GM12873 (cell line): ENCODE results near the gene MYO1D.

Experiments
- TF ChIP-seq, protein P1 (sequence below): IDR thresholded peaks from 2 replicates; pipeline ENCODE4 v1.5.1; 2012; ENCODE audit warnings: low read depth, mild to moderate bottlenecking, moderate library complexity, low read length, control low read depth; ENCODE audit not compliant: insufficient read depth; ENCODE audit errors: missing control alignments

MYO1D gene

DNA sequence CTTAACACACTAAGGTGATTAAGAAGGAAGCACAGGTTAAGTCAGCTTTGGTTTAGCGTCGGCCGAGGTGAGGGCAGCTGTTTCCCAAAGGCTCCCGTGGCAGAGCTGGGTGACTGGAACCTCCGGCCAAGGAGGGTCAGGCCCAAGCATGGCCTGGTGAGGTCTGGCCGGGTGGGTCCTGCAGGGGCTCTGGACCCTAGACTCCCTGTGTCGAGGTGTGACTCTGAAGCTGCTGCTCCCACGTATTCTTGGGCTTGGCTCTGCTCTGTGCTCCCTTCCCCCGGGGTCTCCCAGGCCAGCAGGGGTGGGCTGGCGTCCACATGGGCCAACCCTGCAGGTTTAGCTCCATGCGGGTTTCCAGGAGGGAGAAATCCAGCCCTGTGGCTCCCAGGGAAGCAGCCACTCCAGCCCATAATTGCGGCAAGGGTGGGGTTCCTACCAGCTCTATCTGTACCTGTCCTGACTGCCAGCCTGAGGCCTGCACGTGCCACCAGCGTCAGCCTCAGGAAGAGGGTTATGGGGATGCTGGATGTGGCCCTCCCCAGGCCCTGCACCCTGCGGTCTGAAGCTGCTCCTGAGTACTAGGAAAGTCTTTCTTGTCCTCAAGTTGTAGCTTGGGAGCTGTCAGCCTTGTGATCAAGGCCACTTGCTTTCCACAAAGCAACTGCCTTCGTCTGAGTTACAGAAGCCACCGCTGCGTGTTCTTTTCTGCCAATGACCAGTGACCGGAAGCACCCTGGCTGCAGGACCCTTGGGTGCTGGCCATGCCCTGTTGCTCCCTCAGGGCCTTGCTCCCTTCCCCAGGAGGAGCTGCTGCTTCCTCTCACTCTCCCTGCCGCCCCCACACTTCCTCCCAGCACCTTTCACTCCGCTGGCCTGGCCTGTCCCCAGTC is 385.3 kb downstream of the MYO1D start:
- TF ChIP-seq, protein P1, sequence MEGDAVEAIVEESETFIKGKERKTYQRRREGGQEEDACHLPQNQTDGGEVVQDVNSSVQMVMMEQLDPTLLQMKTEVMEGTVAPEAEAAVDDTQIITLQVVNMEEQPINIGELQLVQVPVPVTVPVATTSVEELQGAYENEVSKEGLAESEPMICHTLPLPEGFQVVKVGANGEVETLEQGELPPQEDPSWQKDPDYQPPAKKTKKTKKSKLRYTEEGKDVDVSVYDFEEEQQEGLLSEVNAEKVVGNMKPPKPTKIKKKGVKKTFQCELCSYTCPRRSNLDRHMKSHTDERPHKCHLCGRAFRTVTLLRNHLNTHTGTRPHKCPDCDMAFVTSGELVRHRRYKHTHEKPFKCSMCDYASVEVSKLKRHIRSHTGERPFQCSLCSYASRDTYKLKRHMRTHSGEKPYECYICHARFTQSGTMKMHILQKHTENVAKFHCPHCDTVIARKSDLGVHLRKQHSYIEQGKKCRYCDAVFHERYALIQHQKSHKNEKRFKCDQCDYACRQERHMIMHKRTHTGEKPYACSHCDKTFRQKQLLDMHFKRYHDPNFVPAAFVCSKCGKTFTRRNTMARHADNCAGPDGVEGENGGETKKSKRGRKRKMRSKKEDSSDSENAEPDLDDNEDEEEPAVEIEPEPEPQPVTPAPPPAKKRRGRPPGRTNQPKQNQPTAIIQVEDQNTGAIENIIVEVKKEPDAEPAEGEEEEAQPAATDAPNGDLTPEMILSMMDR: no peak

DNA sequence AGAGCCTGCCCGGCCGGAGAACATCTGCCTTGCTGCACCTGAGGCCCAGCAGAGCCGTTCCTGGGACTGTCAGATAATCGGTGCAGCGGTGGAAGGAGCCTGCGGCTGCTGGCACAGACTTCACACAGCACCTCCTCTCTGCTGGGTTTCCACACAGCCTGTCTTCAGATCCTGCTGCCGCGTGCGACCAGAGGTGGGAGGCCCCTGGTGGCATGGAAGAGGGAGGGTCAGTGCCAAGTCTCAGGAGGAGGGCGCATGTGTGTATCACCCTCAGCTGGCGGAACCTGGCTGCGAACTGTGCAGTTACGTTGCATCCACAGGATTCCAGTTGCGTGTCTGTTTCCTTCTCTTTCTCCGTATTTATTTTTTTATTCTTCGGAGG is 386.8 kb downstream of the MYO1D start:
- TF ChIP-seq, protein P1: no peak

DNA sequence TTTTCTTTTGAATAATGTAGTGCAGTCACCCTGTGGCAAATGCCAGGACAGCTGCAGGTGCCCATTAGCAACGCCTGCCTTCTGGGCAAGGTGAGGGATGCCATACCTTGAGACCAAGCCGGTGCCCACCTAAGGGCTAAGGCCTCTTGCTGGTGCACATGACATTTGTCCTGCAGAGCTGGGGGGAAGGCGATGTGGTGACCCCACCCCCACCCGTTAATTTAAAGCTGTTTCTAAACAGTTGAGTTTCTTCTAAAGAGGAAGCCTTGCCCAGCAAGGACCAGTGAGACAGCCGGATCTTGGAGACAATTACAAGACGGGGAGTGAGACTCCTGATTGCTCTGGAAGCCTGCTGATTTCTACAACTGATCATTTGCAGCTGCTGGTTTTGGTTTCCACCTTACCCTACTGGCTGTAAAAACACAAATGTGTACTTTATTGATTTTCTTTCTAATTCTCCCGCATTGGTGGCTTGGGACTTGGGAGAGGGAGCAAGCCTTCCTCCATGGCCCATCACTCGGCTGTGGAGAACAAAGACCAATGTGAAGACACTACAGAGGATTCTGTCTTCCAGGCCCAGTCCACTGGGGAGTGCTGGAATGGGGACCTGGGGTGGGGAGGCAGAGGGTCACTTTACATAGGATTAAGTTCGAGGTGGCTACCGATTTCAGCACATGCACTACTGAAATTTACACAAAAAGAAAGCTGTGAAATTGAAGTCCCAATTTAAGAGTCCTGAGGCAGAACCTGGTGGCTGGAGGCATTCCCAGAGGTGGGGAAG is 387.4 kb downstream of the MYO1D start:
- TF ChIP-seq, protein P1: no peak

DNA sequence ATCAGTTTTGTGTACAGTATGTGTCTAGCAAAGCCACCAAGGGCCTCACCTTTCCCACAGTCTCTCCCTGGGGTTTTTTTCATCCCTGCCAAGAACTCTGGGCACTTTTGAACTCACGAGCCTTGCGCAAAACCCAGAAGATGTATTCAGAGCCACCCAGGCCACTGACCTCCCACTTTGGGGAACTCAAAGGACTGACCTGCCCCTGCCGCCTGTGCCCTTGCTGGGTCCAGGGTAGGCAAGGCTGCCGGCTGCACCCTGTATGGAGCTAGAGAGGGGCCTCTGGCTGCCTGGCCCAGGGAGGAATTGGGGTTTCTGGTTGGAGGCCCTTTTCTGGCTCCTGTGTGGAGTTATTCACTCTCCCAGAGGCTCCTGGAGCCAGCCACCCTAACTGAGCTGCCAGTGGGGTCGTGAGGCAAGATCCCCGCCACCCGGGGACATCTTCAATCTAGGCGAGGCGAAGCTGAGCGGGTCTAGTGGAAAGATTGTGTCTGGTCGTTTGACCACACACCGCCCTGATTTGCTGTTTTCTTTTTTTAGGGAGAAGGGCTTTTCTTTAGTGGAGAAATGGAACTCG is 388.2 kb downstream of the MYO1D start:
- TF ChIP-seq, protein P1: no peak

DNA sequence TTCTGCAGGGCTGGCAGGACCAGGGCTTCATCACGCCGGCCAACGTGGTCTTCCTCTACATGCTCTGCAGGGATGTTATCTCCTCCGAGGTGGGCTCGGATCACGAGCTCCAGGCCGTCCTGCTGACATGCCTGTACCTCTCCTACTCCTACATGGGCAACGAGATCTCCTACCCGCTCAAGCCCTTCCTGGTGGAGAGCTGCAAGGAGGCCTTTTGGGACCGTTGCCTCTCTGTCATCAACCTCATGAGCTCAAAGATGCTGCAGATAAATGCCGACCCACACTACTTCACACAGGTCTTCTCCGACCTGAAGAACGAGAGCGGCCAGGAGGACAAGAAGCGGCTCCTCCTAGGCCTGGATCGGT is 388.8 kb downstream of the MYO1D start:
- TF ChIP-seq, protein P1: no peak

DNA sequence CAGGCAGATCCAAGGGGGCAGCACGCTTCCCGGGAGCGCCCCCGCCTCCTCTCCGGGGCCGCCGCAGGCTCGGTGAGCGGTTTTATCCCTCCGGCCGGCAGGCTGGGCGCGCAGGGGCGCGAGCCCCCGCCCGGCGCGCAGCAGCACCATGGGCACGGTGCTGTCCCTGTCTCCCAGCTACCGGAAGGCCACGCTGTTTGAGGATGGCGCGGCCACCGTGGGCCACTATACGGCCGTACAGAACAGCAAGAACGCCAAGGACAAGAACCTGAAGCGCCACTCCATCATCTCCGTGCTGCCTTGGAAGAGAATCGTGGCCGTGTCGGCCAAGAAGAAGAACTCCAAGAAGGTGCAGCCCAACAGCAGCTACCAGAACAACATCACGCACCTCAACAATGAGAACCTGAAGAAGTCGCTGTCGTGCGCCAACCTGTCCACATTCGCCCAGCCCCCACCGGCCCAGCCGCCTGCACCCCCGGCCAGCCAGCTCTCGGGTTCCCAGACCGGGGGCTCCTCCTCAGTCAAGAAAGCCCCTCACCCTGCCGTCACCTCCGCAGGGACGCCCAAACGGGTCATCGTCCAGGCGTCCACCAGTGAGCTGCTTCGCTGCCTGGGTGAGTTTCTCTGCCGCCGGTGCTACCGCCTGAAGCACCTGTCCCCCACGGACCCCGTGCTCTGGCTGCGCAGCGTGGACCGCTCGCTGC is 389.3 kb downstream of the MYO1D start:
- TF ChIP-seq, protein P1: no peak
